ENCODE measurements around the gene VWF.

The VWF gene

DNA sequence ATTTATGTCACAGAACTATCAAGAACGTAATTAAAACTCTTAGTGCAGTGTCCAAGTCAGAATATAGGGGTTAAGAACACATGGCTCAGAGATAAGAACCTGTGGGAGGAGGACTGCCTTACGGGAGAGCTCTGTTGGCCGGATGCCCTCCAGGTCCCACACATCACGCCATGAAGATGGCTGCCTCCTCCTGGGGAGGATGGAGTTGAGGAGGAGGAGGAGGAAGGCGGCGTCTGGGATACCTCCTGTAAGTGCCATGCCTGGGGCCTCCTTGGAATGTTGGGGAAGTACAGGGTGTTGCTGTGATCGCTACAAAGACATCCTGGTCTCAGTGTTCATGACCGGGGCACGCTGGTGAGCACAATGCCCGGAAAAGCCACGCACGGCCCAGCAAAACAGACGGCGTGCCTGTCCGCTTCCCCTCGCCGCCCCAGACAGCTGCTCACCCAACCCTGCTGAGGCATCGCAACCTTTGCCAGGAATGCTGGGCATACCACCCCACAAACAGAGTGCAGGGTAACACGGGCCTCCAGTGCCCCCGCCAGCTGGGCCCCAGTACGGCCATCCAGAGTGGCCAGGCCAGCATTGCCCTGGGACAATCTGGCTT lies 47.0 kb upstream of the VWF start:
- Histone ChIP-seq H2AFZ (ENCODE audit: low read length) (no peak overlapping the region), H3K9ac (ENCODE audit: low read length) (no peak overlapping the region), H3K9me3 (replicated peaks; ENCODE audit: insufficient read depth, low read length) (no peaks in the 10 kb centered on the region), H3K4me3 (ENCODE audit: low read length) (no peak overlapping the region), H3F3A (ENCODE audit: insufficient read depth, low read length) (no peaks in the 10 kb centered on the region), H4K20me1 (ENCODE audit: insufficient read depth, low read length) (no peaks in the 10 kb centered on the region), H3K36me3 (replicated peaks; ENCODE audit: insufficient read depth, low read length) (no peaks in the 10 kb centered on the region), H3K4me1 (ENCODE audit: low read length) (peaks cover 13% of the 10 kb centered on the region), H3K27ac (ENCODE audit: low read length) (no peak overlapping the region), H3K27me3 (replicated peaks; ENCODE audit: insufficient read depth, low read length) (no peaks in the 10 kb centered on the region), H3K4me2 (ENCODE audit: low read depth, low read length) (no peak overlapping the region), H3K79me2 (ENCODE audit: low read length) (no peaks in the 10 kb centered on the region), H3K9me2 (replicated peaks; ENCODE audit: insufficient read depth, low read length) (no peaks in the 10 kb centered on the region)
- TF ChIP-seq EZH2 (optimal IDR thresholded peaks at IDR 0.05; ENCODE audit: low read depth, low read length) (no peak), EZH2phosphoT487 (IDR thresholded peaks at IDR 0.05; ENCODE audit: low read length) (no peak)
- TF ChIP-seq, protein P1, sequence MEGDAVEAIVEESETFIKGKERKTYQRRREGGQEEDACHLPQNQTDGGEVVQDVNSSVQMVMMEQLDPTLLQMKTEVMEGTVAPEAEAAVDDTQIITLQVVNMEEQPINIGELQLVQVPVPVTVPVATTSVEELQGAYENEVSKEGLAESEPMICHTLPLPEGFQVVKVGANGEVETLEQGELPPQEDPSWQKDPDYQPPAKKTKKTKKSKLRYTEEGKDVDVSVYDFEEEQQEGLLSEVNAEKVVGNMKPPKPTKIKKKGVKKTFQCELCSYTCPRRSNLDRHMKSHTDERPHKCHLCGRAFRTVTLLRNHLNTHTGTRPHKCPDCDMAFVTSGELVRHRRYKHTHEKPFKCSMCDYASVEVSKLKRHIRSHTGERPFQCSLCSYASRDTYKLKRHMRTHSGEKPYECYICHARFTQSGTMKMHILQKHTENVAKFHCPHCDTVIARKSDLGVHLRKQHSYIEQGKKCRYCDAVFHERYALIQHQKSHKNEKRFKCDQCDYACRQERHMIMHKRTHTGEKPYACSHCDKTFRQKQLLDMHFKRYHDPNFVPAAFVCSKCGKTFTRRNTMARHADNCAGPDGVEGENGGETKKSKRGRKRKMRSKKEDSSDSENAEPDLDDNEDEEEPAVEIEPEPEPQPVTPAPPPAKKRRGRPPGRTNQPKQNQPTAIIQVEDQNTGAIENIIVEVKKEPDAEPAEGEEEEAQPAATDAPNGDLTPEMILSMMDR (IDR thresholded peaks at IDR 0.05; ENCODE audit: low read length): no peak
- no peak for DNase-seq

DNA sequence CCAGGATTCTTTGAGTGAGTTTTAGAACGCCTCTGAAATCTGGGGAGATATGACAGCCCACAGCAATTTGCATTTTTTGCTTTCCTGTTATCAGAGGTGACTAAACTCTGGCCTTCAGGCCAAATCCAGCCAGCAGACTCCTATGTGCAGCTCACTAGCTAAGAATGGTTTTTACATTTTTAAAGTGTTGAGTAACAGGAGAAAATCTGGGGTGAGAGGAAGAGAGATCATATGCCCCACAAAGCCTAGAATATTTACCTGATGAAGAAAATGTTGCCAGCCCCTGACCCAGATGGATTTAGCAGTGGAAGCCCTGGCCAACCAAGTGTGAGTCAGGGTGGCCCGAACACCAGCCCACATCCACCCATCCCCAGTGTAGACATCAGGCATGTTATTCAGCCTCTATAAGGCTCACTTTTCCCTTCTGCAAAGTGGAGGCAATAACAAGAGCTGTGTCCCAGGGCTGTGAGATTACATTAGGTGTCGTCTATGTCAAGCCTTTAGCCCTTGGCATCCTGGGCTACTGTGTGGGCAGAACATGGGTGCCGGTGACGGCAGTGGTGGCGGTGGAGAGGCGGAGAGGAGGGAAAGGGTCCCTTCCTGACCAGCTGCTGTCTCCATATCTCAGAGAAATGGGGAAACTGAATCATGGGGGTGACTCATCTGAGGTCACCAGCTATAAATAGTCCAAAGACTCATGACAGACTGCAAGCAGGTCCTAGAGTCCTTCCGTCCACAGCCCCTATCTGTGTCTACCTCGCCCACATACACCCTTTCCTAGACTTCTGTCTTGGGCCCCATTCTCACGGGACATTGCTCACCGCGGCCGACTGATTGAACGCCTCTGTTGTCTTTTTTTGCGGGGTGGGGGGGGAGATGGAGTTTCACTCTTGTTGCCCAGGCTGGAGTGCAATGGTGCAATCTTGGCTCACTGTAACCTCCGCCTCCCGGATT lies 43.1 kb upstream of the VWF start:
- H3K4me3 ChIP-seq (ENCODE audit: low read length): no peak overlapping the region
- TF ChIP-seq EZH2phosphoT487 (IDR thresholded peaks at IDR 0.05; ENCODE audit: low read length): no peak
- TF ChIP-seq, protein P1 (IDR thresholded peaks at IDR 0.05; ENCODE audit: low read length): no peak
- TF ChIP-seq EZH2 (optimal IDR thresholded peaks at IDR 0.05; ENCODE audit: low read depth, low read length): no peak
- no peaks in the 10 kb centered on the region for H3K9me2 ChIP-seq (replicated peaks; ENCODE audit: insufficient read depth, low read length)
- peak overlapping the region; percentile 59 for H3K27ac ChIP-seq (ENCODE audit: low read length)
- H3K79me2 ChIP-seq (ENCODE audit: low read length): no peaks in the 10 kb centered on the region
- H3K9me3 ChIP-seq (replicated peaks; ENCODE audit: insufficient read depth, low read length): no peaks in the 10 kb centered on the region
- H3K4me2 ChIP-seq (ENCODE audit: low read depth, low read length): peak overlapping the region; percentile 3; the same call in 1 of the 2 replicates
- H3K9ac ChIP-seq (ENCODE audit: low read length): peak overlapping the region; percentile 5; the same call in 1 of the 2 replicates
- H3K27me3 ChIP-seq (replicated peaks; ENCODE audit: insufficient read depth, low read length): no peaks in the 10 kb centered on the region
- peak; percentile 25 for DNase-seq
- no peaks in the 10 kb centered on the region for H3F3A ChIP-seq (ENCODE audit: insufficient read depth, low read length)
- H3K36me3 ChIP-seq (replicated peaks; ENCODE audit: insufficient read depth, low read length): no peaks in the 10 kb centered on the region
- H2AFZ ChIP-seq (ENCODE audit: low read length): peak overlapping the region; percentile 40
- no peaks in the 10 kb centered on the region for H4K20me1 ChIP-seq (ENCODE audit: insufficient read depth, low read length)
- H3K4me1 ChIP-seq (ENCODE audit: low read length): peaks cover 13% of the 10 kb centered on the region

DNA sequence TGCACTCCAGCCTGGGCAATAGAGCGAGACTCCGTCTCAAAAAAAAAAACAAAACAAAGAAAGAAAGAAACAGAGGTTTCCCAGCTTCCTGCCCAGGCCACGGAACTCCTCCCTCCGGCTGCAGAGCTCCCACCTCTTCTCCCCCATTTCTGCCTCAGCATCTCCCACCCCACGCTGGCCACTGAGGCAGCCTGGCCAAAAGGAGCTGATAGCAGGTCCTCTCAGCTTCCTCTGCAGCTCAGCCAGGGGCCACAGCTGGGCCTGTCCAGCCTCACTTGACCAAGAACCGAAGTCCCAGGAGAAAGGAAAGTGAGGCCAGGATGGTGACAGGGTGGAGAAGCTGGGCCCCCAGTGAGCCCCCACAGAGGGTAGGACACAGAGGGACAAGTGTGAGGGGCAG lies 42.3 kb upstream of the VWF start:
- H3K36me3 ChIP-seq (replicated peaks; ENCODE audit: insufficient read depth, low read length): no peaks in the 10 kb centered on the region
- H3K4me1 ChIP-seq (ENCODE audit: low read length): peaks cover 13% of the 10 kb centered on the region
- H3K4me3 ChIP-seq (ENCODE audit: low read length): no peak overlapping the region
- no peak for DNase-seq
- H4K20me1 ChIP-seq (ENCODE audit: insufficient read depth, low read length): no peaks in the 10 kb centered on the region
- no peaks in the 10 kb centered on the region for H3K79me2 ChIP-seq (ENCODE audit: low read length)
- no peaks in the 10 kb centered on the region for H3K9me2 ChIP-seq (replicated peaks; ENCODE audit: insufficient read depth, low read length)
- H3K9ac ChIP-seq (ENCODE audit: low read length): peak overlapping the region; percentile 5; the same call in 1 of the 2 replicates
- no peaks in the 10 kb centered on the region for H3F3A ChIP-seq (ENCODE audit: insufficient read depth, low read length)
- peak overlapping the region; percentile 40; the same call in 1 of the 2 replicates for H2AFZ ChIP-seq (ENCODE audit: low read length)
- H3K27me3 ChIP-seq (replicated peaks; ENCODE audit: insufficient read depth, low read length): no peaks in the 10 kb centered on the region
- H3K27ac ChIP-seq (ENCODE audit: low read length): peak overlapping the region; percentile 59; the same call in 1 of the 2 replicates
- no peaks in the 10 kb centered on the region for H3K9me3 ChIP-seq (replicated peaks; ENCODE audit: insufficient read depth, low read length)
- TF ChIP-seq, protein P1 (IDR thresholded peaks at IDR 0.05; ENCODE audit: low read length): no peak
- TF ChIP-seq EZH2 (optimal IDR thresholded peaks at IDR 0.05; ENCODE audit: low read depth, low read length) (no peak), EZH2phosphoT487 (IDR thresholded peaks at IDR 0.05; ENCODE audit: low read length) (no peak)
- no peak overlapping the region for H3K4me2 ChIP-seq (ENCODE audit: low read depth, low read length)

Measured in MM.1S (cell line).